ENCODE measurements around the gene ZSCAN10. TPM values are rescaled to one million over a fixed set of nuclear protein-coding genes. Genes with fewer than 3 reads are reported as not detected.
"Not testable (repeated sequence)": the region's sequence is repeated elsewhere in the genome, so short reads cannot be mapped to it uniquely, and the experiment has no call there.

Gene ZSCAN10
- total RNA-seq, 1 donor: not detected

GRCh38 chr16:3085868-3086595, 13.1 kb downstream of the ZSCAN10 start:
- no peak overlapping the region for H3K4me3 ChIP-seq (ENCODE audit: low read depth, low read length)
- no peak for DNase-seq (ENCODE audit: low read depth)
- TF ChIP-seq, protein P1, sequence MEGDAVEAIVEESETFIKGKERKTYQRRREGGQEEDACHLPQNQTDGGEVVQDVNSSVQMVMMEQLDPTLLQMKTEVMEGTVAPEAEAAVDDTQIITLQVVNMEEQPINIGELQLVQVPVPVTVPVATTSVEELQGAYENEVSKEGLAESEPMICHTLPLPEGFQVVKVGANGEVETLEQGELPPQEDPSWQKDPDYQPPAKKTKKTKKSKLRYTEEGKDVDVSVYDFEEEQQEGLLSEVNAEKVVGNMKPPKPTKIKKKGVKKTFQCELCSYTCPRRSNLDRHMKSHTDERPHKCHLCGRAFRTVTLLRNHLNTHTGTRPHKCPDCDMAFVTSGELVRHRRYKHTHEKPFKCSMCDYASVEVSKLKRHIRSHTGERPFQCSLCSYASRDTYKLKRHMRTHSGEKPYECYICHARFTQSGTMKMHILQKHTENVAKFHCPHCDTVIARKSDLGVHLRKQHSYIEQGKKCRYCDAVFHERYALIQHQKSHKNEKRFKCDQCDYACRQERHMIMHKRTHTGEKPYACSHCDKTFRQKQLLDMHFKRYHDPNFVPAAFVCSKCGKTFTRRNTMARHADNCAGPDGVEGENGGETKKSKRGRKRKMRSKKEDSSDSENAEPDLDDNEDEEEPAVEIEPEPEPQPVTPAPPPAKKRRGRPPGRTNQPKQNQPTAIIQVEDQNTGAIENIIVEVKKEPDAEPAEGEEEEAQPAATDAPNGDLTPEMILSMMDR (IDR thresholded peaks at IDR 0.05; ENCODE audit: insufficient read depth, low read depth, low read length): no peak

DNA sequence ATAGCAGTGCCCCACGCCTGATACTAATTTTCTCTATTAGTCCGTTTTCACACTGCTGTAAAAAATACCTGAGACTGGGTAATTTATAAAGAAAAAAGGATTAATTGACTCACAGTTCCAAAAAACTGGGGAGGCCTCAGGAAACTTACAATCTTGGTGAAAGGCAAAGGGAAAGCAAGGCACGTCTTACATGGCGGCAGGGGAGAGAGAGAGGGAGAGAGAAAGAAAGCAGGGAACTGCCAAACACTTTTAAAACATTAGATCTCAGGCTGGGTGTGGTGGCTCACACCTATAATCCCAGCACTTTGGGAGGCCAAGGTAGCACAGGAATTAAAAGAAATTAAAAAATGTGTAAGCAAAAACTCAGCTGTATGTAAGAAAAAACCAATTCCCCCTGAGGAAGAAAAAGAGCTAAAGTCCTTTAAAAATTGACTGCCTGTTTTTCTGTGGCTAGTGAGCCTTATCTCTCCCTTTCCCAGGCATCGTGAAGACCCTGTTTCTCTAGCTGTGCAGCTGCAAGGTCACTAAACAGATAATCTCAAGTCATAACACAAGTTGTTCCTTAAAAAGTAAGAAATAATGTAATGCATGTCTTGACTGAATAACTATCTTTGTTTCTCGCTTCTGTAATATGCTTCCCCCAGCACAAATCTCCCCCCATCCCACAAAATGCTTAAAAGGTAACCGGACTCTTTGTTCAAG, 14.0 kb downstream of the ZSCAN10 start:
- DNase-seq (ENCODE audit: low read depth): no peak
- TF ChIP-seq, protein P1 (IDR thresholded peaks at IDR 0.05; ENCODE audit: insufficient read depth, low read depth, low read length): no peak
- no peak overlapping the region for H3K4me3 ChIP-seq (ENCODE audit: low read depth, low read length)

DNA sequence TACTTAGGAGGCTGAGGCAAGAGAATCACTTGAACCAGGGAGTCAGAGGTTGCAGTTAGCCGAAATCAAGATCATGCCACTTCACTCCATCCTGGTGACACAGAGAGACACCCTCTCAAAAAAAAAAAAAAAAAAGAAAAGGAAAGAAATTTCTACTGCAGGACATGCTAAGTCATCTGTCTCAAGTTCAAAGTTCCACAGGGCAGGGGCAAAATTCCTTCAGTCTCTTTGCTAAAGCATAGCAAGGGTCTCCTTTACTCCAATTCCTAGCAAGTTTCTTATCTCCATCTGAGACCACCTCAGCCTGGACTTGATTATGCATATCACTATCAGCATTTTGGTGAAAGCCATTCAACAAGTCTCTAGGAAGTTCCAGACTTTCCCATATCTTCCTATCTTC, 14.6 kb downstream of the ZSCAN10 start:
- DNase-seq (ENCODE audit: low read depth): no peak
- TF ChIP-seq, protein P1 (IDR thresholded peaks at IDR 0.05; ENCODE audit: insufficient read depth, low read depth, low read length): no peak
- H3K4me3 ChIP-seq (ENCODE audit: low read depth, low read length): no peak overlapping the region

- H3K4me3 ChIP-seq (ENCODE audit: low read depth, low read length); DNase-seq (ENCODE audit: low read depth): not testable (repeated sequence)
These were observed 15.7 kb downstream of the ZSCAN10 start for GRCh38 chr16:3083408-3083807.

GRCh38 chr16:3081957-3082356, 17.1 kb downstream of the ZSCAN10 start:
- not testable (repeated sequence) for DNase-seq (ENCODE audit: low read depth); H3K4me3 ChIP-seq (ENCODE audit: low read depth, low read length)

GRCh38 chr16:3080024-3080423, 19.1 kb downstream of the ZSCAN10 start:
- TF ChIP-seq, protein P1 (IDR thresholded peaks at IDR 0.05; ENCODE audit: insufficient read depth, low read depth, low read length): no peak
- H3K4me3 ChIP-seq (ENCODE audit: low read depth, low read length): no peak overlapping the region
- no peak for DNase-seq (ENCODE audit: low read depth)

GRCh38 chr16:3076577-3076976, 22.5 kb downstream of the ZSCAN10 start:
- DNase-seq (ENCODE audit: low read depth): no peak
- H3K4me3 ChIP-seq (ENCODE audit: low read depth, low read length): no peak overlapping the region

GRCh38 chr16:3075946-3076345, 23.1 kb downstream of the ZSCAN10 start:
- not testable (repeated sequence) for DNase-seq (ENCODE audit: low read depth); H3K4me3 ChIP-seq (ENCODE audit: low read depth, low read length)

More at GRCh38 chr16:3076577-3076976, 22.5 kb downstream of the ZSCAN10 start:
- TF ChIP-seq, protein P1 (IDR thresholded peaks at IDR 0.05; ENCODE audit: insufficient read depth, low read depth, low read length): no peak

All from fibroblast of villous mesenchyme (primary cell).